Glomerular visceral epithelial cell (primary cell): ENCODE results near the gene NOXA1.
"Not testable (repeated sequence)": the region's sequence is repeated elsewhere in the genome, so short reads cannot be mapped to it uniquely, and the experiment has no call there.

ENCODE experiments used
- DNase-seq: peaks from one replicate; pipeline ENCODE4 v3.0.0-alpha.2; 2016; ENCODE audit errors: extremely low spot score

The NOXA1 gene

GRCh38 chr9:137422604-137423513, at the start of gene NOXA1, which contains the start of gene EXD3:
NOXA1 (plus strand) TSS chr9:137423393; CDS start chr9:137423530, 137 bp downstream.
EXD3 (minus strand) TSS chr9:137423162; CDS start chr9:137395357, 27,805 bp downstream.
- DNase-seq = peak; percentile 96

DNA sequence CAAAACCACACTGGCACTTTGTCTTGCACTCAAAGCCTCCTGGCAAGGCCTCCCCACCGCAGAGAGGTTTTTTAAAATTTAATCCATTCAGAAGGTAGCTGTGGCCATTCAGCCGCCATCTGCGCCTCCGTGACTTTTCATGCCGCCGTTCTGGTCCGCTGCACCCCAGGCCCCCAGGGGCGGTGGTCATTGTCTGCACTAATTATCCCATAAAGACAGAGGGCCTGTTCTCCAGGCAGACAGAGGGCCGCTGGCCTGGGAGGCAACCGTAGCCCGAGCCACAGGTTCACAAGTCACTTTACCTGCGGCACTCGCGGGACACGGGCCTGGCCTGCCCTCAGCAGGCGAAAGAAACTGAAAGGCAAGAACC, 49.6 kb upstream of the NOXA1 start:
- peak; percentile 40 for DNase-seq

GRCh38 chr9:137374131-137374845, 48.9 kb upstream of the NOXA1 start:
- DNase-seq = no peak

DNA sequence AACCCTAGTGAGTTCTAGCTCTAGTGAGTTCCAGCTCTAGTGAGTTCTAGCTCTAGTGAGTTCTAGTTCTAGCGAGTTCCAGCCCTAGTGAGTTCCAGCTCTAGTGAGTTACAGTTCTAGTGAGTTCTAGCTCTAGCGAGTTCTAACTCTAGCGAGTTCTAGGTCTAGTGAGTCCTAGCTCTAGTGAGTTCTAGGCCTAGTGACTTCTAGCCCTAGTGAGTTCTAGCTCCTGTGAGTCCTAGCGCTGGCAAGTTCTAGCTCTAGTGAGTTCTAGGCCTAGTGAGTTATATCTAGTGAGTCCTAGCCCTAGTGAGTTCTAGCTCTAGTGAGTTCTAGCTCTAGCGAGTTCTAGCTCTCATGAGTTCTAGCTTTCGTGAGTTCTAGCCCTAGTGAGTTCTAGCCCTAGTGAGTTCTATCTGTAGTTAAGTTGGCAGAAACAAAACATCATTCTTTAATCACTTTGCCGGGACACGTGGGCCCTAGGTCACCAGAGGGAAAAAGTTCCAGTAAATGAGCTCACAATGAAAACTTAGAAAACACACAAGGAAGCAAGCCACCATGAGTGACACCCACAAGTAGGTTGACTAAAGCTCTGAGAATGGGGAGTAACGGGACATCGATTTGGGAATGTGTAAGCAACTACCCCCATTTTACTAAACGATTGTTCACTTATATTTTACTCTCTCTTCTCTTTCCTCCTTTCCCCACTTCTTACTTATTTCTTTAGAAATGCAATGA, 47.7 kb upstream of the NOXA1 start:
- no peak for DNase-seq

DNA sequence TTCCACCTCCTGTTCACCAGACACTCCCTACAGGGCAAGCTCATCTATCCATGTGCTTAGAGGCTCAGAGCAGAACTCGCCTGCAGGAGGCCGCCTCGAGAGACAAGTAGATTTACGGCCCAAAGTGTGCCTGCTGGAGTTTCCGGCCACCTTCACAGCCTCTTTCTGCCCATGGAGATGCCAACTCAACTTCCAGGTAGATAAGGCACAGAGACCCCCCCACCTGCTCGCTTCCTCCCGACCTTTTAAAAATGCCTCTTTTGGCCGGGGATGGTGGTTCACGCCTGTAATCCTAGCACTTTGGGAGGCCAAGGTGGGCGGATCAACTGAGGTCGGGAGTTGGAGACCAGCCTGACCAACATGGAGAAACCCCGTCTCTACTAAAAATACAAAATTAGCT, 46.8 kb upstream of the NOXA1 start:
- no peak for DNase-seq

DNA sequence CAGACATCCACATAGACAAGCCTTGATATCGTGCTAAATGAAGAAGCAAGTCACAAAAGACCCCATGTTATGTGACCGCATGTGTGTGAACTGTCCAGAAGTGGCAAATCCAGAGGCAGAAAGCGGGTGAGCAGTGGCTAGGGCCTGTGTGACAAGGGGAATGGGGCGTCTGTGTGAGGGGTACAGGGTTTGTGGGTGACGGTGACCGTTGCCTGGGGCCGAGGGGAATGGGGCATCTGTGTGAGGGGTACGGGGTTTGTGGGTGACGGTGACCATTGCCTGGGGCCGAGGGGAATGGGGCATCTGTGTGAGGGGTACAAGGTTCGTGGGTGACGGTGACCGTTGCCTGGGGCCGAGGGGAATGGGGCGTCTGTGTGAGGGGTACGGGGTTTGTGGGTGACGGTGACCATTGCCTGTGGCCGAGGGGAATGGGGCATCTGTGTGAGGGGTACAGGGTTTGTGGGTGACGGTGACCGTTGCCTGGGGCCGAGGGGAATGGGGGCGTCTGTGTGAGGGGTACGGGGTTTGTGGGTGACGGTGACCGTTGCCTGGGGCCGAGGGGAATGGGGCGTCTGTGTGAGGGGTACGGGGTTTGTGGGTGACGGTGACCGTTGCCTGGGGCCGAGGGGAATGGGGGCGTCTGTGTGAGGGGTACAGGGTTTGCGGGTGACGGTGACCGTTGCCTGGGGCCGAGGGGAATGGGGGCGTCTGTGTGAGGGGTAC, 44.3 kb upstream of the NOXA1 start:
- DNase-seq = not testable (repeated sequence)

- DNase-seq = no peak
Observed at GRCh38 chr9:137379761-137380161, 43.4 kb upstream of the NOXA1 start.

GRCh38 chr9:137380171-137380570, 43.0 kb upstream of the NOXA1 start:
- DNase-seq = no peak

GRCh38 chr9:137380606-137381005, 42.6 kb upstream of the NOXA1 start:
- DNase-seq = no peak

DNA sequence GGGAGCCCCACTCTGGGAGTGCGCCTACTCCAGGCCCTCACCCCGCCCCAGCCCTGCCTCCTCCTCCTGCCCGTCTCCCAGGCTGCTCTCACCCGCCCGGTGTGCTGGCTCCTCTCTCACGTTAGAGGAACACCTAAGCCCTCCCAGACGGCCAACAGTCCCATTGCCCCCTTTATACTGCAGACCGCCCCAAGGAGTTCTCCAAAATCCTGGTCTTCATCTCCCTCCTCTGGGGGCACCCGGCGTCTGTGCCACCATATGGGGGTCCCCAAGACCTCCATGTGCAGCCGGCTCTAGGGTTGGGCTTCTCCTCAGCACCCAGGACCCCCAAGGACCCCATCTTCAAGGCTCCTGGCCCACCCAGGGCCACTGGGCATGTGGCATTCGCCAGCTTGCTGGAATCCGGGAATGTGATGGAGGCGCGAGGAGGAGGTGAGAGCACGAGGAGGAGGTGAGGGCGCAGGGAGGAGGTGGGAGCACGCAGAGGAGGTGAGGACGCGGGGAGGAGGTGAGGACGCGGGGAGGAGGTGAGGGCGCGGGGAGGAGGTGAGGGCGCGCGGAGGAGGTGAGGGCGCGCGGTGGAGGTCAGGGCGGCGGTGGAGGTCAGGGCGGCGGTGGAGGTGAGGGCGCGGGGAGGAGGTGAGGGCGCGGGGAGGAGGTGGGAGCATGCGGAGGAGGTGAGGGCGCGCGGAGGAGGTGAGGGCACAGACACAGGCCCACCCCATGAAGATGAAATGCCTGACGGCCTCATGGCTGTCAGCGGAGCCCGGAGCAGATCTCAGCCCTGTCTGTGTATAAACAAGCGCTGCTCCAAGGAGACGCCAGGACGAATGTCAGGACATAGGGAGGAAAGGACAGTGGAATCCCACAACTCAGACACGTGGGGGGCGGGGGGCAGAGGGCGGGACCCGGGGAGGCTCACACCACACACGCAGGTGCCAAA, 41.4 kb upstream of the NOXA1 start:
- DNase-seq = no peak

GRCh38 chr9:137382444-137383080, 40.6 kb upstream of the NOXA1 start:
- DNase-seq = no peak

DNA sequence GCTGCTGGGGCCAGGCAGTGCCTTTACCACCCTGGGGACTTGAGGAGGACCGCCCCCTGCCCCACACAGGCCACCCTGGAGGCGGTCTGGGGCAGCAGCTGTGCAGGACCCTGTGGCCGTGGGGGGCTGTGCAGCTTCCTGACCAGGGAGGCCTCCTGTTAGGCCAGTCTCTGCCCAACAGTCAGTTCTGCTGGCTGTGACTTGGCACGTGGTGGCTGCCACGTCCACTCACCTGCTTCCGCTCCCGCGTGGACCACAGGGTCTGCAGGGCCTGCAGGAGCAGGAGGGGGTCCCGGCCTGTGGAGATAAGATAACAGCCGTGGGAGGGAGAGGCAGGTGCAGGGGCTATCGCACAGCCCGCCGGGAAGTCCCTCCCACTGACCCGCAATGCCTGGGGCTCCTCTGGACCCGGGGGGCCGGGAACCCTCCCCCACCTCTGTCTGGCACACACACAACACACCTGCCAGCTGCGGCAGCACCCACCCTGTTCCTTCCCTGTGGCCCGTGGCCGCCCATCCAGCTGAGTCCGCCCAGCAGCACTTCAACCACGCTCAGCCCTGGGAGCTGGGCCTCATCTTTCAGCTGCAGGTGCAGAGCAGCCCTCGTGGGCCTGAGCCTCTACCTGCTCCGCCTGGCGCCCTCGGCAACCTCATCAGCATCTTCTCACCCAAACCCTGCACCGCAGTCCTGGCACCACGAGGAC, 40.0 kb upstream of the NOXA1 start:
- no peak for DNase-seq

- DNase-seq = no peak
Observed at GRCh38 chr9:137383784-137384756, 39.1 kb upstream of the NOXA1 start.

DNA sequence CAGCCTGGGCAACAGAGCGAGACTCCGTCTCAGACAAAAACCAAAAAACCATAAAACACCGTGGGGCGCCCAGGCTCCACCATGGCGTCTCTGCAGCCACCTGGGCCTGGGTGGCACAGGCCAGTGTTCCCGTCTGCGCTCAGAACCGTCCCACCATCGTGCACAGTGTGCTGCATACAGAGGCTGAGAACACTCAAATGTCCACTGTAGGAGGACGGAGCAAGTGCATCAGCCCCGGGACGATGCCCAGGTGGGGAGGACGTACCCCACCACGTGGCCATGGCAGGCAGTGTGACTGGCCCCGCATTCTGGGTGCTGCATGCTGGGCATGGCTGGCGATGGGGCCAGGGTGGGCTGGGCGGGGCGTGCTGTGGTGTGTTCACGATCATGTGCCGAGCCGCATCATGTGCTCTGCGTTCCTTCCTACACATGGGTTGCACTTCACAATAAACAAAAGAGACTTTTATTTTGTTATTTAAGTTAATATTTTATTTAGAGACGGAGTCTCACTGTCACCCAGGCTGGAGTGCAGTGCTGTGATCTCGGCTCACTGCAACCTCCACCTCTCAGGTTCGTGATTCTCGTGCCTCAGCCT, 38.0 kb upstream of the NOXA1 start:
- DNase-seq = no peak

DNA sequence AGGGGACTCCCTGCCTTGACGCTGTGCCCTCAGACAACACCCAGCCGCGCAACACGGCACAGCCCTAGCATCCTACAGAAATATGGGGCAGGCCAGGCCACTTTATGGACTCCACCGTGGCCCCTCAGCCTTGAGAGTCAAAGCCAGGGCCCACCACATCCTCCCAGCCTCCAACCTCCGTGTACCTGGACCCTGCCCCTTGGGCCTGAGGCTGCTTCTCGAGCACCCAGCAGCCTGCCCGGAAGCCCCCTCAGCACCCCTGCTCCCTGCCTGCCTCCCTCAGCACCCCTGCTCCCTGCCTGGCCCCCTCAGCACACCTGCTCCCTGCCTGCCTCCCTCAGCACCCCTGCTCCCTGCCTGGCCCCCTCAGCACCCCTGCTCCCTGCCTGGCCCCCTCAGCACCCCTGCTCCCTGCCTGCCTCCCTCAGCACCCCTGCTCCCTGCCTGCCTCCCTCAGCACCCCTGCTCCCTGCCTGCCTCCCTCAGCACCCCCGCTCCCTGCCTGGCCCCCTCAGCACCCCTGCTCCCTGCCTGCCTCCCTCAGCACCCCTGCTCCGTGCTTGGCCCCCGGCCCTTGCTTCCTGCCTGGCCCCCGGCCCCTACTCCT, 36.6 kb upstream of the NOXA1 start:
- DNase-seq = not testable (repeated sequence)

DNA sequence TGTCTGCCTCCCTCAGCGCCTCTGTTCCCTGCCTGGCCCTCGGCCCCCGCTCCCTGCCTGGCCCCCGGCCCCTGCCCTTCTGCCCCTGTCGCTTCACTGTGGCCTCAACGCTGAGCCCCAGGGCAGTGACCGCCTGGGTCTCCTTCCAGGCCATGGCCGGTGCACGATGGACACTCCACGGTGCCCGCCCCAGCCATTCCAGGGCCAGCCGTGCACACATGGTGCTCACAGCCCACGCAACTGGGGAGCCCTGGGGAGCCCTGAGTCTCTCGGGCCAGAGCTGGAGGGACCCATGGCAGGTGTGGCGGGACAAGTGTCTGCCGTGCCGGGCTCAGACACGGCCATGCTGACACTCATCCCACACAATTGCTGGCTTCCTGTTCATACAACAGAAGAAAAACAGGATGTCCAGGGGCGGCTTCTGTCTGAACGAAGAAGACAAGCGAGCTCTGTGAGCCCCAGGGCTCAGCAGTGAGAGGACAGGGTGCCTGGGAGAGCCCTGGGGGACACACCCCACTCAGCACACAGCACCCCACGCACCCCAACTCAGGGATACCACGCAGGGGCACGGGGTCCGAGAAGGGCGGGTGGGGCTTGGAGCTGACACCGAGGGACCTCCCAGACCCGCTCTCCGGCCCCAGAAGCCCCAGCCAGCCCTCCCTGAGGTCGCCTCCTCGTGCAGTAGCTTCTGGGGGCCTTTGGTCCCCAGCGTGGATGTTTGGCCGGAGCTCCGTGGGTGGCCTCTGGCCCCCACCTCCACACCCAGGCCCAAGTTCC, 35.9 kb upstream of the NOXA1 start:
- no peak for DNase-seq
